GM12878 (cell line): ENCODE data around the gene KDM1B. TPM values are rescaled to one million over a fixed set of nuclear protein-coding genes. Genes with fewer than 3 reads are reported as not detected.

Source experiments
- ATAC-seq: fragments of 200-7000 bp; cut with Tn5 transposase; 3 replicates; pipeline ENCODE4 v1.9.1; 2020; ENCODE audit warnings: mild to moderate bottlenecking, moderate library complexity
- BruUV-seq: library from RNA; stranded (reverse); fragments of 400-500 nt; replicated peaks from 2 replicates; lab custom pipeline; 2021; lab: Mats Ljungman, UMichigan
- CTCF ChIA-PET: fragments of 300-600 bp; sonication (Branson Sonifier 250); formaldehyde crosslinking; extraction: SDS; loops from one replicate; lab custom pipeline; 2021; ENCODE audit warnings: inconsistent platforms; lab: Yijun Ruan, JAX
- POLR2A ChIA-PET: fragments of 350-600 bp; formaldehyde crosslinking; extraction: SDS; loops from one replicate; lab custom pipeline; 2021; ENCODE audit warnings: inconsistent platforms; lab: Charles Lee
- RAD21 ChIA-PET: fragments of 300-600 bp; sonication (Branson Sonifier 250); formaldehyde crosslinking; loops from one replicate; lab custom pipeline; 2023; ENCODE audit warnings: antibody characterized with exemption; ENCODE audit not compliant: unreplicated experiment; lab: Charles Lee
- SMC1A ChIA-PET: fragments of 300-600 bp; sonication (Branson Sonifier 250); formaldehyde crosslinking; loops from one replicate; lab custom pipeline; 2023; ENCODE audit not compliant: unreplicated experiment, uncharacterized antibody; lab: Charles Lee
- DNase-seq: peaks from one replicate; pipeline ENCODE4 v3.0.0-alpha.2; 2011; ENCODE audit warnings: low read depth, low spot score
- FAIRE-seq: peaks from 3 replicates; lab custom pipeline; 2011; peaks lifted over from hg19 to GRCh38; lab: Jason Lieb, UNC
- H2AFZ ChIP-seq: 2 replicates; pipeline ENCODE4 v1.6.0; 2011; ENCODE audit warnings: low read depth, low read length, control low read depth; ENCODE audit not compliant: control insufficient read depth
- H3K27ac ChIP-seq: 2 replicates; pipeline ENCODE4 v1.5.1; 2011; ENCODE audit warnings: control low read depth; ENCODE audit not compliant: control insufficient read depth, insufficient read depth
- H3K27me3 ChIP-seq, 2 experiments: replicated peaks in 1 of 2; 2 replicates each; pipeline versions ENCODE4 v1.6.0 to v1.6.1; 2011; ENCODE audit warnings: low read length in 1 of 2; ENCODE audit not compliant: control insufficient read depth in 2 of 2, insufficient read depth in 2 of 2
- H3K36me3 ChIP-seq, 2 experiments: 2 replicates each; pipeline ENCODE4 v1.5.1; 2011; ENCODE audit warnings: low read length in 1 of 2; ENCODE audit not compliant: control insufficient read depth in 2 of 2, insufficient read depth in 2 of 2
- H3K4me1 ChIP-seq: 2 replicates; pipeline ENCODE4 v1.6.1; 2011; ENCODE audit warnings: mild to moderate bottlenecking, low read length, moderate library complexity, mixed read lengths; ENCODE audit not compliant: control insufficient read depth, insufficient read depth
- H3K4me2 ChIP-seq: 2 replicates; pipeline ENCODE4 v1.6.0; 2011; ENCODE audit warnings: control low read depth; ENCODE audit not compliant: control insufficient read depth, insufficient read depth
- H3K4me3 ChIP-seq: fragments of 200-600 bp; sonication (generic); 2 replicates; pipeline ENCODE4 v1.5.1; 2016
- H3K79me2 ChIP-seq: 2 replicates; pipeline ENCODE4 v1.6.0; 2011; ENCODE audit warnings: low read length; ENCODE audit not compliant: control insufficient read depth, insufficient read depth
- H3K9ac ChIP-seq: 2 replicates; pipeline ENCODE4 v1.8.0; 2011; ENCODE audit warnings: low read length, control low read depth, mixed read lengths; ENCODE audit not compliant: control insufficient read depth, insufficient read depth
- H3K9me3 ChIP-seq: replicated peaks from 3 replicates; pipeline ENCODE4 v1.5.1; 2011; ENCODE audit warnings: mild to moderate bottlenecking, low read length; ENCODE audit not compliant: control insufficient read depth, insufficient read depth
- H4K20me1 ChIP-seq: 2 replicates; pipeline ENCODE4 v1.6.0; 2011; ENCODE audit not compliant: control insufficient read depth, insufficient read depth
- ATF7 ChIP-seq: fragments of 450-650 bp; IDR thresholded peaks from 2 replicates; pipeline ENCODE4 v1.6.1; 2016; ENCODE audit warnings: low read depth, mild to moderate bottlenecking
- CEBPB ChIP-seq, 2 experiments: fragments of 150-350 bp in 1 of 2; IDR thresholded peaks; 2 replicates each; pipeline ENCODE4 v1.6.1; 2012 to 2014; ENCODE audit warnings: low read depth in 2 of 2, low read length in 2 of 2, borderline replicate concordance in 1 of 2, inconsistent platforms in 1 of 2
- CREM ChIP-seq: IDR thresholded peaks from 2 replicates; pipeline ENCODE4 v1.6.1; 2014; ENCODE audit warnings: antibody characterized with exemption, low read depth
- FOS ChIP-seq: IDR thresholded peaks from 3 replicates; pipeline ENCODE4 v1.6.1; 2011; ENCODE audit warnings: borderline replicate concordance; ENCODE audit not compliant: insufficient read length; ENCODE audit errors: extremely low read depth
- FOXM1 ChIP-seq: IDR thresholded peaks from 2 replicates; pipeline ENCODE4 v1.6.1; 2012; ENCODE audit warnings: low read depth, mild to moderate bottlenecking, inconsistent platforms, low read length, moderate library complexity
- HDGF ChIP-seq: fragments of 450-650 bp; IDR thresholded peaks from 2 replicates; pipeline ENCODE4 v1.6.1; 2016; ENCODE audit warnings: antibody characterized with exemption
- IKZF2 ChIP-seq, 2 experiments: fragments of 450-650 bp; IDR thresholded peaks; 2 replicates each; pipeline ENCODE4 v1.6.1; 2017; ENCODE audit warnings: mild to moderate bottlenecking in 2 of 2, moderate library complexity in 2 of 2
- IRF4 ChIP-seq: IDR thresholded peaks from 2 replicates; pipeline ENCODE4 v1.6.1; 2011; ENCODE audit warnings: low read depth, low read length
- LARP7 ChIP-seq: fragments of 450-650 bp; IDR thresholded peaks from 2 replicates; pipeline ENCODE4 v1.6.1; 2017; ENCODE audit warnings: mild to moderate bottlenecking
- NFXL1 ChIP-seq: fragments of 450-650 bp; IDR thresholded peaks from 2 replicates; pipeline ENCODE4 v1.6.1; 2017; ENCODE audit warnings: antibody characterized with exemption, mild to moderate bottlenecking, borderline replicate concordance
- RBBP5 ChIP-seq: fragments of 200-600 bp; sonication (generic); conservative IDR thresholded peaks from 2 replicates; pipeline ENCODE4 v1.6.1; 2016
- SIN3A ChIP-seq: IDR thresholded peaks from 2 replicates; pipeline ENCODE4 v1.6.1; 2012; ENCODE audit warnings: low read depth, low read length, improper control_type of control experiment
- STAT1 ChIP-seq: fragments of 450-650 bp; conservative IDR thresholded peaks from 2 replicates; pipeline ENCODE4 v1.6.1; 2014; ENCODE audit warnings: antibody characterized with exemption, mild to moderate bottlenecking
- TBL1XR1 ChIP-seq: IDR thresholded peaks from 2 replicates; pipeline ENCODE4 v1.6.1; 2012; ENCODE audit warnings: low read depth, low read length, improper control_type of control experiment
- WGBS: methylation state at CpG from one replicate; pipeline ENCODE4 v1.1.6; 2016; ENCODE audit warnings: low lambda C conversion rate; ENCODE audit not compliant: insufficient replicate concordance, insufficient coverage; ENCODE audit errors: missing lambda C conversion rate; 5-methylcytosine and 5-hydroxymethylcytosine counted together
- in situ Hi-C: fragments of 300-500 bp; cut with MboI; formaldehyde crosslinking; loops from 9 replicates; pipeline ENCODE4 v1.14.3; 2018; ENCODE audit warnings: mixed read lengths
- intact Hi-C: fragments of 100-400 bp; cut with micrococcal nuclease; formaldehyde crosslinking; loops from one replicate; pipeline ENCODE4 v1.14.2; 2022; ENCODE audit not compliant: unreplicated experiment
- polyA plus RNA-seq, 11 experiments: library from polyadenylated mRNA; depleted of rRNA in 4 of 11; unstranded in 6 of 11; stranded (reverse) in 5 of 11; fragments of >200 nt; fragmentation: Nextera tagmentation in 4 of 11; fragmentation: Illumina TruSeq in 1 of 11; extraction: Ambion mirVana in 4 of 11; extraction: Trizol in 1 of 11; gene quantifications; 1 replicate in 1 of 11; 2 replicates in 10 of 11; pipeline versions ENCODE4 v1.2.1 to v1.2.3, GENCODE V29; 2011 to 2016; ENCODE audit warnings: inconsistent platforms in 2 of 11, missing spikeins in 2 of 11, low read depth in 1 of 11
- total RNA-seq, 4 experiments: library from RNA; depleted of rRNA in 3 of 4; stranded (reverse); fragments of >200 nt in 3 of 4; fragmentation: Illumina TruSeq in 1 of 4; extraction: Trizol in 1 of 4; gene quantifications; 2 replicates each; pipeline versions ENCODE4 v1.2.1 to v1.2.3, GENCODE V29; 2013 to 2021
- TF ChIP-seq, protein P1 (sequence below), 3 experiments: IDR thresholded peaks in 2 of 3; conservative IDR thresholded peaks in 1 of 3; 2 replicates each; pipeline ENCODE4 v1.5.1; 2011; ENCODE audit warnings: low read depth in 3 of 3, low read length in 3 of 3, mild to moderate bottlenecking in 3 of 3, control low read depth in 2 of 3, moderate library complexity in 2 of 3, inconsistent platforms in 1 of 3, mixed read lengths in 1 of 3; ENCODE audit not compliant: control insufficient read depth in 2 of 3, insufficient read depth in 1 of 3; ENCODE audit errors: extremely low read depth in 1 of 3
- TF ChIP-seq, protein P2 (sequence below): IDR thresholded peaks from 2 replicates; pipeline ENCODE4 v1.6.1; 2012; ENCODE audit warnings: low read depth, low read length, improper control_type of control experiment
- TF ChIP-seq, protein P3 (sequence below): IDR thresholded peaks from 2 replicates; pipeline ENCODE4 v1.6.1; 2012; ENCODE audit warnings: improper control_type of control experiment, low read depth, low read length; ENCODE audit not compliant: insufficient replicate concordance

Gene KDM1B
- total and polyA plus RNA-seq, 10 of the 15 experiments (the other 5 are each of a cell fraction or from before 2014, with no cell fraction given), result 1.7 to 22.5 (median 13.9) TPM

DNA sequence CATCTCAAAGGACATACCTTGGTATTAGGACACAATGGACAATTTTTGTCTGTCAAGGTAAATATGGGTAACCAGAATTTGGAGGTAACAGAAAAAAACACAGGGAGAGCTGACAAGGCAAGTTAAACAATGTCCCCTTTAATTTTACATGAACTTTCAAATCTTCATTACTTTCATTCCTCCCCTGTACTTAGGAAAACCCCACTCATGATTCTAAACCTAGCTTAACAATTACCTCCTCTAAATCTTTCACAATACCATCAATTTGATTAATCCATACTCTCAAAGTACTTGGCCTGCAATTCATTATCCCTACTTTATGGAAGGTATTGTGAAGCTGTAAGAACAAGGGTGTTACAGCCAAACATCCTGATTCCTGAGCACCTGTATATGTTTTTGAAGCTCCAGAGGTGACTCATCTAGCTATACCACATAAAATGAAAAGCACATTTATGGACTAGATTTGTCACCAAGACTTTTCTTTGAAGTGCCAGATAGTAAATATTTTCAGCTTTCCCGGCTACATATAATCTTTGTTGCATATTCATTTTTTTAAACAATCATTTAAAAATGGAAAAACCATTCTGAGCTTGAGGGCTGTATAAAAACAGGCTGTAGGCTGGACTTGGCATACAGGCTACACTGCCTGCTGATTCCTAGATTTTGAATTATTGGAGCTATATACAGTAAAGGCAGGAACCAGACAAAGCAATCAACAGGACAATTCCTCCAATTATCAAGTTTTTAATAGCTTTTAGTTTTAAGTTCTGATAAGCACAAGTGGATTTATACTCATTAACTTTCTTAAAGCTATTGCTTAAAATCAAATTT is 86.2 kb downstream of the KDM1B start:
- 0% methylated on average over 1 of the region's 1 CpG for WGBS
- no peaks in the 10 kb centered on the region for H3K27me3 ChIP-seq
- H2AFZ ChIP-seq, result no peak overlapping the region
- in situ Hi-C loops (no loop called here), intact Hi-C loops (no loop called here)
- BruUV-seq, result TSS peak; percentile 4
- peaks cover 7% of the 10 kb centered on the region for H3K4me1 ChIP-seq
- ChIA-PET RAD21 (interaction anchor here (0.8 to 2.1 kb wide), 3 partner anchors 11 to 19 kb away, joined by 3 to 17 read pairs (median 4); no protein-coding TSS in a partner anchor), POLR2A (interaction anchor here (1.1 to 1.2 kb wide), 2 partner anchors 28 to 86 kb away, joined by 3 to 5 read pairs; partner anchors contain the start of genes KDM1B and TPMT), CTCF (interaction anchor here (0.8 to 1.4 kb wide), 2 partner anchors 13 to 61 kb away, joined by 3 read pairs; no protein-coding TSS in a partner anchor), SMC1A (interaction anchor here (0.6 to 3.8 kb wide), 8 partner anchors 10 to 85 kb away, joined by 3 to 18 read pairs (median 6); no protein-coding TSS in a partner anchor)
- DNase-seq, result no peak
- H3K4me2 ChIP-seq, result no peak overlapping the region
- H3K9me3 ChIP-seq, result peaks cover 4% of the 10 kb centered on the region
- ATAC-seq, result peak; percentile 48
- peaks cover 29% of the 10 kb centered on the region for H3K79me2 ChIP-seq
- H3K4me3 ChIP-seq, result no peak overlapping the region
- peak overlapping the region; percentile 24; the same call in 1 of the 2 replicates for H3K27ac ChIP-seq
- no peak overlapping the region for H3K9ac ChIP-seq
- no peak for FAIRE-seq
- peaks cover 6 to 38% of the 10 kb centered on the region in 2 experiments for H3K36me3 ChIP-seq
- H4K20me1 ChIP-seq, result no peaks in the 10 kb centered on the region; the same call in 1 of the 2 replicates
- TF ChIP-seq IRF4 (no peak), LARP7 (no peak), CEBPB (IDR thresholded peaks at IDR 0.05; ENCODE audit: borderline replicate concordance in 1 of 2, low read depth in 2 of 2, low read length in 2 of 2) (no peak), FOS (no peak), NFXL1 (no peak), IKZF2 (IDR thresholded peaks at IDR 0.05) (0 out of 4 replicates have a peak, but pooled peaks of 1 of the 2 experiments have one; percentile 13), SIN3A (no peak), CREM (no peak), TBL1XR1 (no peak), HDGF (no peak), FOXM1 (no peak), STAT1 (no peak), ATF7 (no peak), RBBP5 (no peak)
- TF ChIP-seq, protein P1, sequence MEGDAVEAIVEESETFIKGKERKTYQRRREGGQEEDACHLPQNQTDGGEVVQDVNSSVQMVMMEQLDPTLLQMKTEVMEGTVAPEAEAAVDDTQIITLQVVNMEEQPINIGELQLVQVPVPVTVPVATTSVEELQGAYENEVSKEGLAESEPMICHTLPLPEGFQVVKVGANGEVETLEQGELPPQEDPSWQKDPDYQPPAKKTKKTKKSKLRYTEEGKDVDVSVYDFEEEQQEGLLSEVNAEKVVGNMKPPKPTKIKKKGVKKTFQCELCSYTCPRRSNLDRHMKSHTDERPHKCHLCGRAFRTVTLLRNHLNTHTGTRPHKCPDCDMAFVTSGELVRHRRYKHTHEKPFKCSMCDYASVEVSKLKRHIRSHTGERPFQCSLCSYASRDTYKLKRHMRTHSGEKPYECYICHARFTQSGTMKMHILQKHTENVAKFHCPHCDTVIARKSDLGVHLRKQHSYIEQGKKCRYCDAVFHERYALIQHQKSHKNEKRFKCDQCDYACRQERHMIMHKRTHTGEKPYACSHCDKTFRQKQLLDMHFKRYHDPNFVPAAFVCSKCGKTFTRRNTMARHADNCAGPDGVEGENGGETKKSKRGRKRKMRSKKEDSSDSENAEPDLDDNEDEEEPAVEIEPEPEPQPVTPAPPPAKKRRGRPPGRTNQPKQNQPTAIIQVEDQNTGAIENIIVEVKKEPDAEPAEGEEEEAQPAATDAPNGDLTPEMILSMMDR (IDR thresholded peaks at IDR 0.05 in 2 of 3, conservative IDR thresholded peaks at IDR 0.05 in 1 of 3; ENCODE audit: control insufficient read depth in 2 of 3, extremely low read depth in 1 of 3, insufficient read depth in 1 of 3, low read depth in 3 of 3, low read length in 3 of 3), result no peak
- TF ChIP-seq, protein P2, sequence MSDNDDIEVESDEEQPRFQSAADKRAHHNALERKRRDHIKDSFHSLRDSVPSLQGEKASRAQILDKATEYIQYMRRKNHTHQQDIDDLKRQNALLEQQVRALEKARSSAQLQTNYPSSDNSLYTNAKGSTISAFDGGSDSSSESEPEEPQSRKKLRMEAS, result no peak
- TF ChIP-seq, protein P3, sequence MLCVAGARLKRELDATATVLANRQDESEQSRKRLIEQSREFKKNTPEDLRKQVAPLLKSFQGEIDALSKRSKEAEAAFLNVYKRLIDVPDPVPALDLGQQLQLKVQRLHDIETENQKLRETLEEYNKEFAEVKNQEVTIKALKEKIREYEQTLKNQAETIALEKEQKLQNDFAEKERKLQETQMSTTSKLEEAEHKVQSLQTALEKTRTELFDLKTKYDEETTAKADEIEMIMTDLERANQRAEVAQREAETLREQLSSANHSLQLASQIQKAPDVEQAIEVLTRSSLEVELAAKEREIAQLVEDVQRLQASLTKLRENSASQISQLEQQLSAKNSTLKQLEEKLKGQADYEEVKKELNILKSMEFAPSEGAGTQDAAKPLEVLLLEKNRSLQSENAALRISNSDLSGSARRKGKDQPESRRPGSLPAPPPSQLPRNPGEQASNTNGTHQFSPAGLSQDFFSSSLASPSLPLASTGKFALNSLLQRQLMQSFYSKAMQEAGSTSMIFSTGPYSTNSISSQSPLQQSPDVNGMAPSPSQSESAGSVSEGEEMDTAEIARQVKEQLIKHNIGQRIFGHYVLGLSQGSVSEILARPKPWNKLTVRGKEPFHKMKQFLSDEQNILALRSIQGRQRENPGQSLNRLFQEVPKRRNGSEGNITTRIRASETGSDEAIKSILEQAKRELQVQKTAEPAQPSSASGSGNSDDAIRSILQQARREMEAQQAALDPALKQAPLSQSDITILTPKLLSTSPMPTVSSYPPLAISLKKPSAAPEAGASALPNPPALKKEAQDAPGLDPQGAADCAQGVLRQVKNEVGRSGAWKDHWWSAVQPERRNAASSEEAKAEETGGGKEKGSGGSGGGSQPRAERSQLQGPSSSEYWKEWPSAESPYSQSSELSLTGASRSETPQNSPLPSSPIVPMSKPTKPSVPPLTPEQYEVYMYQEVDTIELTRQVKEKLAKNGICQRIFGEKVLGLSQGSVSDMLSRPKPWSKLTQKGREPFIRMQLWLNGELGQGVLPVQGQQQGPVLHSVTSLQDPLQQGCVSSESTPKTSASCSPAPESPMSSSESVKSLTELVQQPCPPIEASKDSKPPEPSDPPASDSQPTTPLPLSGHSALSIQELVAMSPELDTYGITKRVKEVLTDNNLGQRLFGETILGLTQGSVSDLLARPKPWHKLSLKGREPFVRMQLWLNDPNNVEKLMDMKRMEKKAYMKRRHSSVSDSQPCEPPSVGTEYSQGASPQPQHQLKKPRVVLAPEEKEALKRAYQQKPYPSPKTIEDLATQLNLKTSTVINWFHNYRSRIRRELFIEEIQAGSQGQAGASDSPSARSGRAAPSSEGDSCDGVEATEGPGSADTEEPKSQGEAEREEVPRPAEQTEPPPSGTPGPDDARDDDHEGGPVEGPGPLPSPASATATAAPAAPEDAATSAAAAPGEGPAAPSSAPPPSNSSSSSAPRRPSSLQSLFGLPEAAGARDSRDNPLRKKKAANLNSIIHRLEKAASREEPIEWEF, result no peak
